SU-DHL-6 (cell line): ENCODE results near the gene ATOH8.

Source experiments
- H2AFZ ChIP-seq: fragments of 200-600 bp; sonication (generic); 2 replicates; pipeline ENCODE4 v1.6.1; 2014; ENCODE audit warnings: low read depth, mild to moderate bottlenecking, moderate library complexity, mixed read lengths, antibody characterized with exemption, low read length; ENCODE audit not compliant: severe bottlenecking
- H3F3A ChIP-seq: fragments of 200-600 bp; shearing (Covaris generic); 2 replicates; pipeline ENCODE4 v1.6.0; 2016; ENCODE audit warnings: antibody characterized with exemption, mild to moderate bottlenecking; ENCODE audit not compliant: insufficient read depth
- H3K27ac ChIP-seq: fragments of 200-600 bp; sonication (generic); 2 replicates; pipeline ENCODE4 v1.5.1; 2016; ENCODE audit warnings: low read depth, mild to moderate bottlenecking, low read length, moderate library complexity, mixed read lengths
- H3K27me3 ChIP-seq: fragments of 200-600 bp; sonication (generic), shearing (Covaris generic); 2 replicates; pipeline ENCODE4 v1.6.0; 2014; ENCODE audit warnings: mild to moderate bottlenecking, low read length
- H3K36me3 ChIP-seq: fragments of 200-600 bp; sonication (generic); 2 replicates; pipeline ENCODE4 v1.6.1; 2014; ENCODE audit warnings: mild to moderate bottlenecking, low read length, mixed read lengths
- H3K4me2 ChIP-seq: fragments of 300-600, 200-600 bp; shearing (Covaris generic), sonication (generic); 2 replicates; pipeline ENCODE4 v1.6.0; 2014; ENCODE audit warnings: low read length, low read depth, mild to moderate bottlenecking; ENCODE audit not compliant: poor library complexity, severe bottlenecking
- H3K4me3 ChIP-seq: fragments of 200-600 bp; sonication (generic); 2 replicates; pipeline ENCODE4 v1.5.1; 2014; ENCODE audit warnings: antibody characterized with exemption, low read length, mild to moderate bottlenecking, mixed read lengths; ENCODE audit not compliant: insufficient read depth, poor library complexity, severe bottlenecking
- H3K79me2 ChIP-seq: fragments of 200-600 bp; sonication (generic); 2 replicates; pipeline ENCODE4 v1.6.1; 2014; ENCODE audit warnings: mild to moderate bottlenecking, low read length, moderate library complexity; ENCODE audit not compliant: insufficient read depth
- H3K9ac ChIP-seq: fragments of 200-600 bp; sonication (generic); 2 replicates; pipeline ENCODE4 v1.7.0; 2014; ENCODE audit warnings: mild to moderate bottlenecking, low read length
- H3K9me2 ChIP-seq: fragments of 200-600 bp; sonication (generic); replicated peaks from 2 replicates; pipeline ENCODE4 v1.6.1; 2014; ENCODE audit warnings: low read length; ENCODE audit not compliant: insufficient read depth
- H3K9me3 ChIP-seq: fragments of 200-600 bp; sonication (generic); 2 replicates; pipeline ENCODE4 v1.6.1; 2014; ENCODE audit warnings: low read length, mixed read lengths; ENCODE audit not compliant: insufficient read depth
- H4K20me1 ChIP-seq: fragments of 200-600 bp; sonication (generic); 2 replicates; pipeline ENCODE4 v1.6.1; 2014; ENCODE audit warnings: low read depth, mild to moderate bottlenecking, antibody characterized with exemption, low read length, moderate library complexity, mixed read lengths
- EZH2phosphoT487 ChIP-seq: fragments of 200-600 bp; sonication (generic), shearing (Covaris generic); conservative IDR thresholded peaks from 2 replicates; pipeline ENCODE4 v1.6.1; 2018; ENCODE audit warnings: mild to moderate bottlenecking, antibody characterized with exemption, low read length, moderate library complexity, mixed read lengths
- TF ChIP-seq, protein P1 (sequence below): fragments of 200-600 bp; sonication (generic); IDR thresholded peaks from one replicate; pipeline ENCODE4 v1.5.1; 2017; ENCODE audit warnings: antibody characterized with exemption, mild to moderate bottlenecking, low read length, moderate library complexity; ENCODE audit not compliant: insufficient read depth, poor library complexity, severe bottlenecking

The ATOH8 gene

DNA sequence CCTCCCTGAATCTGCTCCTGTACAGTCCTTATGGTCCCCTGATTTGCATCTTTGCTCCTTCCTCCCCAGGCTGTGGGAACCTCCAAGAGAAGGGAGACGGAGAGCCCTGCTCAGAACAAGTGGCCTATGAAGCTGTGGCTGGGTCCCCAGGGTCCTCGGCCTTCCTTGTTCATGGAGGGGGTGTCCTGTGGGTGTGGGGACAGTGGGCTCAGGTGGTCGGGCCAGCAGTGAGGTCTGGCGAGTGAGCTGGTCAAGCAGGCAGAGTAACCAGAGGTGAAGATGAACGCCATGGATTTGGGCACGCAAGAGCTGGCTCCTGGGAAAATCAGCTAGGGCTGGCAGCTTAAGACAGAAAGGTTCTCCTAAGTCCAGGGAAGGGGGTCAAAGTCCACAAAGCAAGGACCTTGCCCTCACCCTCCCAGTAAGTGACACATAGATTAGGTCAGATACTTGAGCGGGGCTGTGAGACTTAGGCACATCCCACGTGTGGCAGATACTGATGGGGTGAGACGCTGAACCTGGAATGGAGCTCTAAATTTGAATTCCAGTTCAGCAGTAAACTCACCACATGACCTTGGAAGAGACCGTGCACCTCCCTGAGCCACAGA lies 34.8 kb upstream of the ATOH8 start:
- Histone ChIP-seq H3K4me3 (no peak overlapping the region), H3F3A (no peaks in the 10 kb centered on the region), H3K9me3 (no peaks in the 10 kb centered on the region), H3K27ac (no peak overlapping the region), H3K9me2 (no peaks in the 10 kb centered on the region), H3K79me2 (no peaks in the 10 kb centered on the region), H3K9ac (no peak overlapping the region), H3K4me2 (no peak overlapping the region), H3K27me3 (no peaks in the 10 kb centered on the region), H2AFZ (no peak overlapping the region), H4K20me1 (no peaks in the 10 kb centered on the region), H3K36me3 (no peaks in the 10 kb centered on the region)
- TF ChIP-seq, protein P1, sequence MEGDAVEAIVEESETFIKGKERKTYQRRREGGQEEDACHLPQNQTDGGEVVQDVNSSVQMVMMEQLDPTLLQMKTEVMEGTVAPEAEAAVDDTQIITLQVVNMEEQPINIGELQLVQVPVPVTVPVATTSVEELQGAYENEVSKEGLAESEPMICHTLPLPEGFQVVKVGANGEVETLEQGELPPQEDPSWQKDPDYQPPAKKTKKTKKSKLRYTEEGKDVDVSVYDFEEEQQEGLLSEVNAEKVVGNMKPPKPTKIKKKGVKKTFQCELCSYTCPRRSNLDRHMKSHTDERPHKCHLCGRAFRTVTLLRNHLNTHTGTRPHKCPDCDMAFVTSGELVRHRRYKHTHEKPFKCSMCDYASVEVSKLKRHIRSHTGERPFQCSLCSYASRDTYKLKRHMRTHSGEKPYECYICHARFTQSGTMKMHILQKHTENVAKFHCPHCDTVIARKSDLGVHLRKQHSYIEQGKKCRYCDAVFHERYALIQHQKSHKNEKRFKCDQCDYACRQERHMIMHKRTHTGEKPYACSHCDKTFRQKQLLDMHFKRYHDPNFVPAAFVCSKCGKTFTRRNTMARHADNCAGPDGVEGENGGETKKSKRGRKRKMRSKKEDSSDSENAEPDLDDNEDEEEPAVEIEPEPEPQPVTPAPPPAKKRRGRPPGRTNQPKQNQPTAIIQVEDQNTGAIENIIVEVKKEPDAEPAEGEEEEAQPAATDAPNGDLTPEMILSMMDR = no peak
- no peak for TF ChIP-seq EZH2phosphoT487

DNA sequence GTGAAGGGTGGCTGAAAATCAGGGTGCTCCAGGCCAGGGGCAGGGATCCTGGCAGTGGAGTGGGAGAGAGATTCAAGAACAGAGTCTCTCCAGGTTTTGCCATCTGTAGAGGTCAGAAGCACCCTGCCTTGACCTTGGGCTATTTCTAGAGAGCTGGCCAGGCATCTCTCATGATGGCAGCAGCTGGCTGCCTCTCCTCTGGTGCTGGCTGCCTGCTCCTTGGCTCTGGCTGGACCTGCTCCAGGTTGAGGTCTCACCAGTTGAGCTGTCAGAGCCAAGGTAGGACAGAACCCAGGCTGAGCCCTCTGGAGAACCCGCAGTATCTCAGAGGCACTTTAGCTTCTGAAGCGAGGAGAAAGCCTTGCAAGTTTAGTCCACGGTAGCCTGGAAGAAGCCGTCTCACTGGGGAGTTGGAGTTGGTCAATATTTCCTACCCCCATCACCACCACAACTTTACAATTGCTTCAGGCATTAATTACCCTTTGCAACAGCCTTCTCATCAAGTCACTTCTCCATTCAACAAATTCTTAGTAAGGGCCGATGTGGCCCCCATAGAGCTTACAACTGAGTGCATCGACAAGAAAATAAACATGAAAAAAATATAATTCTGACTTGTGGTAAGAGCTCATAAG lies 34.1 kb upstream of the ATOH8 start:
- H3F3A ChIP-seq = no peaks in the 10 kb centered on the region
- no peak overlapping the region for H3K4me3 ChIP-seq
- H3K9ac ChIP-seq = no peak overlapping the region
- H3K27ac ChIP-seq = no peak overlapping the region
- H3K9me2 ChIP-seq = no peaks in the 10 kb centered on the region
- no peak overlapping the region for H2AFZ ChIP-seq
- no peaks in the 10 kb centered on the region for H3K79me2 ChIP-seq
- no peaks in the 10 kb centered on the region for H3K9me3 ChIP-seq
- no peaks in the 10 kb centered on the region for H3K27me3 ChIP-seq
- no peak overlapping the region for H3K4me2 ChIP-seq
- H4K20me1 ChIP-seq = no peaks in the 10 kb centered on the region
- no peaks in the 10 kb centered on the region for H3K36me3 ChIP-seq
- TF ChIP-seq, protein P1 = no peak
- TF ChIP-seq EZH2phosphoT487 = no peak

DNA sequence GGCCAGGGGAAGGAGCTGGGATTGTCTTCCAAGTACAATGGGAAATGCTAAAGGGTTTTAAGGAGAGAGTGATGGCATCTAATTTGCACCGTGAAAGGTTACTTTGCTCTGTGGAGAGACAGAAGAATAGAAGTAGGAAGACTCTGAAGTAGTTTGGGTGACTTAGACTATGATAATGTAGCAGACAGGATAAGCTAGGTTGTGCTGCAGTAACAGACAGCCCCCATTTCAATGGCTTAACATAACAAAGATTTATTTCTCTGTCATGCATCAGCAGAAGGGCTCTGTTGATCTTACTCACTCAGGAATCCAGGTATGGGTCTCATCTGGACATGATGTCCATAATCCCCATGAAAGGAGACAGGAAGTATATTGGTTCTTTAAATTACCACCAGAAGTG lies 33.3 kb upstream of the ATOH8 start:
- TF ChIP-seq, protein P1 = no peak
- TF ChIP-seq EZH2phosphoT487 = no peak
- H3K27me3 ChIP-seq = no peaks in the 10 kb centered on the region
- no peaks in the 10 kb centered on the region for H3F3A ChIP-seq
- no peak overlapping the region for H3K4me2 ChIP-seq
- H3K4me3 ChIP-seq = no peak overlapping the region
- H3K79me2 ChIP-seq = no peaks in the 10 kb centered on the region
- H2AFZ ChIP-seq = no peak overlapping the region
- no peak overlapping the region for H3K9ac ChIP-seq
- no peaks in the 10 kb centered on the region for H3K36me3 ChIP-seq
- H3K9me3 ChIP-seq = no peaks in the 10 kb centered on the region
- H3K27ac ChIP-seq = no peak overlapping the region
- no peaks in the 10 kb centered on the region for H3K9me2 ChIP-seq
- H4K20me1 ChIP-seq = no peaks in the 10 kb centered on the region
